GM19468 (cell line): ENCODE data around the gene ZNF630.
"Not testable (repeated sequence)": the region's sequence is repeated elsewhere in the genome, so short reads cannot be mapped to it uniquely, and the experiment has no call there.

Experiments used
- ATAC-seq: cut with Tn5 transposase; IDR thresholded peaks from one replicate; pipeline ENCODE4 v1.9.1; 2021; ENCODE audit warnings: mild to moderate bottlenecking, moderate library complexity, moderate number of reproducible peaks; ENCODE audit not compliant: unreplicated experiment; ENCODE audit errors: extremely low read depth

Gene ZNF630

GRCh38 chrX:48071064-48071985, at the start of gene ZNF630:
ZNF630 (minus strand) TSS chrX:48071640; CDS start chrX:48066886, 4,754 bp downstream.
- ATAC-seq, result no peak

- no peak for ATAC-seq
Measured at GRCh38 chrX:48107717-48108116, 36.3 kb upstream of the ZNF630 start.

- no peak for ATAC-seq
Measured at GRCh38 chrX:48102874-48103374, 31.5 kb upstream of the ZNF630 start.

GRCh38 chrX:48101443-48101842, 30.0 kb upstream of the ZNF630 start:
- no peak for ATAC-seq

GRCh38 chrX:48092558-48092957, 21.1 kb upstream of the ZNF630 start:
- ATAC-seq, result not testable (repeated sequence)

- ATAC-seq, result no peak
Measured at GRCh38 chrX:48090123-48090522, 18.7 kb upstream of the ZNF630 start.

- ATAC-seq, result no peak
Measured at GRCh38 chrX:48086082-48086481, 14.6 kb upstream of the ZNF630 start.

GRCh38 chrX:48083706-48084105, 12.3 kb upstream of the ZNF630 start:
- no peak for ATAC-seq

- ATAC-seq, result no peak
Measured at GRCh38 chrX:48083212-48083611, 11.8 kb upstream of the ZNF630 start.

- no peak for ATAC-seq
Measured at GRCh38 chrX:48076343-48076742, 4.9 kb upstream of the ZNF630 start.

- ATAC-seq, result no peak
Measured at GRCh38 chrX:48071986-48072605, 656 bp upstream of the ZNF630 start.

GRCh38 chrX:48068096-48068887, 3.1 kb downstream of the ZNF630 start:
- no peak for ATAC-seq

- ATAC-seq, result no peak
Measured at GRCh38 chrX:48064261-48064660, 7.2 kb downstream of the ZNF630 start.

- no peak for ATAC-seq
Measured at GRCh38 chrX:48059296-48059639, 12.2 kb downstream of the ZNF630 start.

GRCh38 chrX:48058621-48059295, 12.7 kb downstream of the ZNF630 start:
- no peak for ATAC-seq

GRCh38 chrX:48046846-48047245, 24.6 kb downstream of the ZNF630 start:
- no peak for ATAC-seq

GRCh38 chrX:48045410-48046311, 25.8 kb downstream of the ZNF630 start:
- no peak for ATAC-seq

- ATAC-seq, result no peak
Measured at GRCh38 chrX:48043056-48043455, 28.4 kb downstream of the ZNF630 start.

- ATAC-seq, result no peak
Measured at GRCh38 chrX:48035891-48036290, 35.5 kb downstream of the ZNF630 start.
